SU-DHL-6 (cell line): ENCODE data around the gene COL17A1.

Experiments used
- H2AFZ ChIP-seq: fragments of 200-600 bp; sonication (generic); 2 replicates; pipeline ENCODE4 v1.6.1; 2014; ENCODE audit warnings: low read depth, mild to moderate bottlenecking, moderate library complexity, mixed read lengths, antibody characterized with exemption, low read length; ENCODE audit not compliant: severe bottlenecking
- H3F3A ChIP-seq: fragments of 200-600 bp; shearing (Covaris generic); 2 replicates; pipeline ENCODE4 v1.6.0; 2016; ENCODE audit warnings: antibody characterized with exemption, mild to moderate bottlenecking; ENCODE audit not compliant: insufficient read depth
- H3K27ac ChIP-seq: fragments of 200-600 bp; sonication (generic); 2 replicates; pipeline ENCODE4 v1.5.1; 2016; ENCODE audit warnings: low read depth, mild to moderate bottlenecking, low read length, moderate library complexity, mixed read lengths
- H3K27me3 ChIP-seq: fragments of 200-600 bp; sonication (generic), shearing (Covaris generic); 2 replicates; pipeline ENCODE4 v1.6.0; 2014; ENCODE audit warnings: mild to moderate bottlenecking, low read length
- H3K36me3 ChIP-seq: fragments of 200-600 bp; sonication (generic); 2 replicates; pipeline ENCODE4 v1.6.1; 2014; ENCODE audit warnings: mild to moderate bottlenecking, low read length, mixed read lengths
- H3K4me2 ChIP-seq: fragments of 300-600, 200-600 bp; shearing (Covaris generic), sonication (generic); 2 replicates; pipeline ENCODE4 v1.6.0; 2014; ENCODE audit warnings: low read length, low read depth, mild to moderate bottlenecking; ENCODE audit not compliant: poor library complexity, severe bottlenecking
- H3K4me3 ChIP-seq: fragments of 200-600 bp; sonication (generic); 2 replicates; pipeline ENCODE4 v1.5.1; 2014; ENCODE audit warnings: antibody characterized with exemption, low read length, mild to moderate bottlenecking, mixed read lengths; ENCODE audit not compliant: insufficient read depth, poor library complexity, severe bottlenecking
- H3K79me2 ChIP-seq: fragments of 200-600 bp; sonication (generic); 2 replicates; pipeline ENCODE4 v1.6.1; 2014; ENCODE audit warnings: mild to moderate bottlenecking, low read length, moderate library complexity; ENCODE audit not compliant: insufficient read depth
- H3K9ac ChIP-seq: fragments of 200-600 bp; sonication (generic); 2 replicates; pipeline ENCODE4 v1.7.0; 2014; ENCODE audit warnings: mild to moderate bottlenecking, low read length
- H3K9me2 ChIP-seq: fragments of 200-600 bp; sonication (generic); replicated peaks from 2 replicates; pipeline ENCODE4 v1.6.1; 2014; ENCODE audit warnings: low read length; ENCODE audit not compliant: insufficient read depth
- H3K9me3 ChIP-seq: fragments of 200-600 bp; sonication (generic); 2 replicates; pipeline ENCODE4 v1.6.1; 2014; ENCODE audit warnings: low read length, mixed read lengths; ENCODE audit not compliant: insufficient read depth
- H4K20me1 ChIP-seq: fragments of 200-600 bp; sonication (generic); 2 replicates; pipeline ENCODE4 v1.6.1; 2014; ENCODE audit warnings: low read depth, mild to moderate bottlenecking, antibody characterized with exemption, low read length, moderate library complexity, mixed read lengths
- EZH2phosphoT487 ChIP-seq: fragments of 200-600 bp; sonication (generic), shearing (Covaris generic); conservative IDR thresholded peaks from 2 replicates; pipeline ENCODE4 v1.6.1; 2018; ENCODE audit warnings: mild to moderate bottlenecking, antibody characterized with exemption, low read length, moderate library complexity, mixed read lengths
- TF ChIP-seq, protein P1 (sequence below): fragments of 200-600 bp; sonication (generic); IDR thresholded peaks from one replicate; pipeline ENCODE4 v1.5.1; 2017; ENCODE audit warnings: antibody characterized with exemption, mild to moderate bottlenecking, low read length, moderate library complexity; ENCODE audit not compliant: insufficient read depth, poor library complexity, severe bottlenecking

Gene COL17A1

DNA sequence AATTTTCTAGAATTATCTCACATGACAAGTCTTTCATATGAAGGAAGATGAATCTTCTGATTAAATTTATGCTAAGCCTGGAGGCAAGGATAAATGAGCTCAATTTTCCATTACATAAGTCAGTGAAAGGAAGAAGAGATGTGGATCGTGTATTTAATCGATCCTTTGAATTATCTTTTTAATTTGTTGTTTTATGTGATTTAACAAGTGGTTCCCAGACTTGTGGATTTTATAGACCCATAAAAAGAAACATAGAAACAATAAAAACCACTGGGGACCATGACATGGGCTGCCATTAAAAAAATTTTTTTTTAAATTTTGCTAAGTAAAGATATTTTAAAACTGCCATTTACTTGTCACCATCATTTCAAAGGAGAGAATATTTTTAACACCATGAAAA is 73.8 kb downstream of the COL17A1 start:
- Histone ChIP-seq H3K4me2 (no peak overlapping the region), H3K27me3 (no peaks in the 10 kb centered on the region), H3K9ac (no peak overlapping the region), H3K4me3 (no peak overlapping the region), H3K9me3 (no peaks in the 10 kb centered on the region), H3K27ac (no peak overlapping the region), H2AFZ (no peak overlapping the region), H4K20me1 (no peaks in the 10 kb centered on the region), H3K9me2 (no peaks in the 10 kb centered on the region), H3K36me3 (peaks cover 22% of the 10 kb centered on the region; the same call in 1 of the 2 replicates), H3K79me2 (no peaks in the 10 kb centered on the region), H3F3A (no peaks in the 10 kb centered on the region)
- TF ChIP-seq EZH2phosphoT487: no peak
- TF ChIP-seq, protein P1, sequence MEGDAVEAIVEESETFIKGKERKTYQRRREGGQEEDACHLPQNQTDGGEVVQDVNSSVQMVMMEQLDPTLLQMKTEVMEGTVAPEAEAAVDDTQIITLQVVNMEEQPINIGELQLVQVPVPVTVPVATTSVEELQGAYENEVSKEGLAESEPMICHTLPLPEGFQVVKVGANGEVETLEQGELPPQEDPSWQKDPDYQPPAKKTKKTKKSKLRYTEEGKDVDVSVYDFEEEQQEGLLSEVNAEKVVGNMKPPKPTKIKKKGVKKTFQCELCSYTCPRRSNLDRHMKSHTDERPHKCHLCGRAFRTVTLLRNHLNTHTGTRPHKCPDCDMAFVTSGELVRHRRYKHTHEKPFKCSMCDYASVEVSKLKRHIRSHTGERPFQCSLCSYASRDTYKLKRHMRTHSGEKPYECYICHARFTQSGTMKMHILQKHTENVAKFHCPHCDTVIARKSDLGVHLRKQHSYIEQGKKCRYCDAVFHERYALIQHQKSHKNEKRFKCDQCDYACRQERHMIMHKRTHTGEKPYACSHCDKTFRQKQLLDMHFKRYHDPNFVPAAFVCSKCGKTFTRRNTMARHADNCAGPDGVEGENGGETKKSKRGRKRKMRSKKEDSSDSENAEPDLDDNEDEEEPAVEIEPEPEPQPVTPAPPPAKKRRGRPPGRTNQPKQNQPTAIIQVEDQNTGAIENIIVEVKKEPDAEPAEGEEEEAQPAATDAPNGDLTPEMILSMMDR: no peak

- no peak overlapping the region for H2AFZ ChIP-seq
- no peaks in the 10 kb centered on the region for H3F3A ChIP-seq
- H3K79me2 ChIP-seq: no peaks in the 10 kb centered on the region
- no peak overlapping the region for H3K4me2 ChIP-seq
- H3K9me3 ChIP-seq: no peaks in the 10 kb centered on the region
- H3K27me3 ChIP-seq: no peaks in the 10 kb centered on the region
- peaks cover 32% of the 10 kb centered on the region; the same call in 1 of the 2 replicates for H3K36me3 ChIP-seq
- H3K4me3 ChIP-seq: no peak overlapping the region
- TF ChIP-seq, protein P1: no peak
- no peak for TF ChIP-seq EZH2phosphoT487
- H4K20me1 ChIP-seq: no peaks in the 10 kb centered on the region
- H3K9ac ChIP-seq: no peak overlapping the region
- H3K27ac ChIP-seq: no peak overlapping the region
- H3K9me2 ChIP-seq: no peaks in the 10 kb centered on the region
Observed at GRCh38 chr10:104005172-104005863, 80.4 kb downstream of the COL17A1 start.

DNA sequence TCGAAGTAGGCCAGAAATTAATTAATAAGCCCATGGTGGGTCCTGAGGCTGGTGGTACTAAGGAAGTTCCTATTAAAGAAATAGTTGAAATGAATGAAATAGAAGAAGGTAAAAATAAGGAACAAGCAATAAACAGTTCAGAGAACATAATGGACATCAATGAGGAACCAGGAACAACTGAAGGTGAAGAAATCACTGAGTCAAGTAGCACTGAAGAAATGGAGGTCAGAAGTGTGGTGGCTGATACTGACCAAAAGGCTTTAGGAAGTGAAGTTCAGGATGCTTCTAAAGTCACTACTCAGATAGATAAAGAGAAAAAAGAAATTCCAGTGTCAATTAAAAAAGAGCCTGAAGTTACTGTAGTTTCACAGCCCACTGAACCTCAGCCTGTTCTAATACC is 82.8 kb downstream of the COL17A1 start:
- no peaks in the 10 kb centered on the region for H3K79me2 ChIP-seq
- H3F3A ChIP-seq: no peaks in the 10 kb centered on the region
- peaks cover 28% of the 10 kb centered on the region; the same call in 1 of the 2 replicates for H3K36me3 ChIP-seq
- no peak overlapping the region for H3K9ac ChIP-seq
- no peak overlapping the region for H3K4me3 ChIP-seq
- H2AFZ ChIP-seq: no peak overlapping the region
- no peaks in the 10 kb centered on the region for H4K20me1 ChIP-seq
- H3K27me3 ChIP-seq: no peaks in the 10 kb centered on the region
- no peak overlapping the region for H3K27ac ChIP-seq
- no peaks in the 10 kb centered on the region for H3K9me2 ChIP-seq
- no peak overlapping the region for H3K4me2 ChIP-seq
- TF ChIP-seq EZH2phosphoT487: no peak
- TF ChIP-seq, protein P1: no peak
- H3K9me3 ChIP-seq: no peaks in the 10 kb centered on the region
